BLaER1 treated with 17β-estradiol and CSF1 and Interleukin-3, amounts not matched to agents 10 nM and 100 nM (cell line): ENCODE results near the gene PAK2.
"Not testable (repeated sequence)": the region's sequence is repeated elsewhere in the genome, so short reads cannot be mapped to it uniquely, and the experiment has no call there.

ENCODE experiments used
- H3K27ac ChIP-seq, 11 experiments: shearing (Covaris generic); formaldehyde crosslinking; 2 replicates each; pipeline ENCODE4 v1.8.1; 2022
- H3K27me3 ChIP-seq, 11 experiments: shearing (Covaris generic); formaldehyde crosslinking; 2 replicates each; pipeline ENCODE4 v1.8.1; 2022
- H3K36me3 ChIP-seq, 11 experiments: shearing (Covaris generic); formaldehyde crosslinking; 2 replicates each; pipeline ENCODE4 v1.8.1; 2022
- H3K4me1 ChIP-seq, 10 experiments: shearing (Covaris generic); formaldehyde crosslinking; 2 replicates each; pipeline ENCODE4 v1.8.1; 2022
- H3K4me2 ChIP-seq, 11 experiments: shearing (Covaris generic); formaldehyde crosslinking; 2 replicates each; pipeline ENCODE4 v1.8.1; 2022
- H3K4me3 ChIP-seq, 10 experiments: shearing (Covaris generic); formaldehyde crosslinking; 2 replicates each; pipeline ENCODE4 v1.8.1; 2022
- H3K9ac ChIP-seq, 11 experiments: shearing (Covaris generic); formaldehyde crosslinking; 2 replicates each; pipeline ENCODE4 v1.8.1; 2022
- H3K9me3 ChIP-seq, 11 experiments: shearing (Covaris generic); formaldehyde crosslinking; replicated peaks in 1 of 11; 2 replicates each; pipeline ENCODE4 v1.8.1; 2022
- H4K20me1 ChIP-seq, 11 experiments: shearing (Covaris generic); formaldehyde crosslinking; 2 replicates each; pipeline ENCODE4 v1.8.1; 2022
- Cebpa-rat ChIP-seq, 11 experiments: shearing (Covaris generic); IDR thresholded peaks; 2 replicates each; pipeline ENCODE4 v1.8.1; 2022

Gene PAK2

DNA sequence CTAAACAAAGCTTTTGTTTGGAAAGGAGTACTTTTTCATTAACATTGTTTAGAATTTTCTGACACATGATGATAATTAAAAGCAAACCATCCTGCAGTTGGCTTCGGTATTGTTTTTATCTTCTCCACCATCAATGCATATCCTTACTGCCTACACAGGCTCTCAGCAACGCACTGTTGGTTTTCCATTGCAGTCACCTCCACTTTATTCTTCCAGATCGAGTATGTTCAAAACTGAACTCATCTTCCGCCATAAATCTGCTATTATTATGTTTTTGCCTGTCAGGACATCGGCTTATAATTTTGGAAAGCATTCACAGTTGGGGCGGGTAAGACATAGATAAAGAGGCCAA is 127.5 kb downstream of the PAK2 start:
- Histone ChIP-seq H3K4me3 (peak overlapping the region; percentile 84 to 100 (median 98)), H3K9me3 (peaks cover 9 to 18% (median 11%) of the 10 kb centered on the region in 11 experiments), H3K4me2 (peak overlapping the region; percentile 79 to 96 (median 91)), H3K27ac (peak overlapping the region; percentile 66 to 97 (median 92); a peak in 21 of 22 replicates), H4K20me1 (peaks cover 32 to 44% (median 42%) of the 10 kb centered on the region in 11 experiments; a peak in 20 of 22 replicates), H3K36me3 (peaks cover 9 to 24% (median 22%) of the 10 kb centered on the region in 11 experiments), H3K27me3 (no peaks in the 10 kb centered on the region), H3K4me1 (peaks cover 20 to 29% (median 26%) of the 10 kb centered on the region in 10 experiments), H3K9ac (peak overlapping the region; percentile 90 to 99 (median 97))
- TF ChIP-seq Cebpa-rat (IDR thresholded peaks at IDR 0.05), result no peak

DNA sequence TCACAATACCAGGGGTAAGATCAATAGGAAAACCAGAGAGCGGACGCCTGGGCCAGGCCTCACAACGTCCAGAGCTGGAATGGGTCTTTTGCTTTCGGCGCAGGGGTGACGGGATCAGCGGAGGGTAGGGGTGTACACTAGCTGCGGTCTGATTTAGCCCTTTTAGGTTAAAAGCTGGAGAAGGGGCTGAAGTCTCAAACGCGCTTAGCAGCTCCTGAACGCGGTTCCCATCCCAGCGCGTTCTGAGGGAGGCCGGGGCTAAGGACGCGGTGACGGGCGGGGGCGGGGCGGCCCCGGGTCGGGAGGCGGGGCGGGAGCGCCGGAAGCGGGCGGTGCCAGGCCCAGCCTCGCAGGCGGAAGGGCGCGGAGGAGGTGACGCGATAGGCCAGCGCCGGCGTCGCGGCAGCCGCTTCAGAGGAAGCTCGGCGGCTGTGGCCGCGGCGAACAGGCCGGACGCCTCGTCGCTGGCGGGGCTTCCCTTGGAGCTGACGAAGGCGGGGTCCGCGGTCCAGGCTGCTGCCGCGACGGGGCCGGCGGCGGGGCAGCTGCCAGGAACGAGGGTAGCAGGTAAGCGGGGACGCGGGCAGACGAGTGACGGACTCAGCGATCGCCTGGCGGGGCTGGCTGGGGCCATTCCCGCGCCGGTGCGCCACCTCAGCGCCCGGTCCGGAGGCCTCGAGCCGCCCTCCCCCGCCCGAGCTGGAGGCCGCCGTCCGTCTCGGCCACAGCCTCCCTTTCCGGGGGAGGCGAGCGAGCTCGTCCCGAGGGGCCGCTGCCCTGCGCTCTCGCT is 128.0 kb downstream of the PAK2 start, which contains the start of gene SENP5:
Gene SENP5, plus strand, starts transcription at position 414 of the 790 bp plus-strand sequence. CDS start 17,262 bp downstream, outside the sequence.
- H3K4me1 ChIP-seq, result peaks cover 20 to 35% (median 31%) of the 10 kb centered on the region in 10 experiments
- H3K9me3 ChIP-seq, result peaks cover 9 to 15% (median 11%) of the 10 kb centered on the region in 11 experiments
- H3K4me3 ChIP-seq, result peak within 1 kb of the TSS; percentile 84 to 100 (median 98)
- no peak for TF ChIP-seq Cebpa-rat (IDR thresholded peaks at IDR 0.05)
- peak within 1 kb of the TSS; percentile 90 to 99 (median 97) for H3K9ac ChIP-seq
- peak within 1 kb of the TSS; percentile 86 to 97 (median 94) for H3K27ac ChIP-seq
- H3K4me2 ChIP-seq, result peak within 1 kb of the TSS; percentile 88 to 100 (median 94)
- peaks cover 9 to 29% (median 25%) of the 10 kb centered on the region in 11 experiments for H3K36me3 ChIP-seq
- no peaks in the 10 kb centered on the region for H3K27me3 ChIP-seq
- H4K20me1 ChIP-seq, result peaks cover 37 to 49% (median 47%) of the 10 kb centered on the region in 11 experiments; a peak in 20 of 22 replicates

- Histone ChIP-seq H3K27ac (peak overlapping the region; percentile 86 to 97 (median 94)), H3K4me3 (peak overlapping the region; percentile 84 to 100 (median 98))
Measured at GRCh38 chr3:196868297-196868661, 128.6 kb downstream of the PAK2 start.

GRCh38 chr3:196872316-196872715 is 132.7 kb downstream of the PAK2 start:
- peaks cover 84 to 95% (median 94%) of the 10 kb centered on the region in 11 experiments for H4K20me1 ChIP-seq
- peaks cover 17 to 47% (median 31%) of the 10 kb centered on the region in 11 experiments for H3K36me3 ChIP-seq
- peaks cover 14 to 29% (median 25%) of the 10 kb centered on the region in 10 experiments for H3K4me1 ChIP-seq
- no peak overlapping the region for H3K9ac ChIP-seq
- peak overlapping the region in 6 of 11 experiments; percentile 1 to 47 (median 16); a peak in 9 of 22 replicates for H3K4me2 ChIP-seq
- H3K27me3 ChIP-seq, result no peaks in the 10 kb centered on the region
- H3K9me3 ChIP-seq, result no peaks in the 10 kb centered on the region
- no peak for TF ChIP-seq Cebpa-rat (IDR thresholded peaks at IDR 0.05)
- no peak overlapping the region for H3K27ac ChIP-seq
- H3K4me3 ChIP-seq, result no peak overlapping the region

More at GRCh38 chr3:196868297-196868661, 128.6 kb downstream of the PAK2 start:
- peaks cover 43 to 55% (median 53%) of the 10 kb centered on the region in 11 experiments; a peak in 20 of 22 replicates for H4K20me1 ChIP-seq
- H3K36me3 ChIP-seq, result peaks cover 9 to 33% (median 27%) of the 10 kb centered on the region in 11 experiments
- H3K9ac ChIP-seq, result peak overlapping the region; percentile 90 to 99 (median 97)
- H3K9me3 ChIP-seq, result peaks cover 3 to 9% (median 5%) of the 10 kb centered on the region in 11 experiments
- TF ChIP-seq Cebpa-rat (IDR thresholded peaks at IDR 0.05), result no peak
- H3K4me1 ChIP-seq, result peaks cover 20 to 36% (median 31%) of the 10 kb centered on the region in 10 experiments
- peak overlapping the region; percentile 88 to 100 (median 92) for H3K4me2 ChIP-seq
- no peaks in the 10 kb centered on the region for H3K27me3 ChIP-seq

- H3K36me3 ChIP-seq, result peaks cover 26 to 51% (median 38%) of the 10 kb centered on the region in 11 experiments
- H3K4me2 ChIP-seq, H3K27ac ChIP-seq, H3K27me3 ChIP-seq, H3K4me3 ChIP-seq, H3K9me3 ChIP-seq, H3K9ac ChIP-seq: not testable (repeated sequence)
- H3K4me1 ChIP-seq, result peaks cover 4 to 24% (median 15%) of the 10 kb centered on the region in 10 experiments; a peak in 19 of 20 replicates
- H4K20me1 ChIP-seq, result peaks cover 89 to 100% (median 99%) of the 10 kb centered on the region in 11 experiments
Measured at GRCh38 chr3:196874511-196875094, 134.9 kb downstream of the PAK2 start.

DNA sequence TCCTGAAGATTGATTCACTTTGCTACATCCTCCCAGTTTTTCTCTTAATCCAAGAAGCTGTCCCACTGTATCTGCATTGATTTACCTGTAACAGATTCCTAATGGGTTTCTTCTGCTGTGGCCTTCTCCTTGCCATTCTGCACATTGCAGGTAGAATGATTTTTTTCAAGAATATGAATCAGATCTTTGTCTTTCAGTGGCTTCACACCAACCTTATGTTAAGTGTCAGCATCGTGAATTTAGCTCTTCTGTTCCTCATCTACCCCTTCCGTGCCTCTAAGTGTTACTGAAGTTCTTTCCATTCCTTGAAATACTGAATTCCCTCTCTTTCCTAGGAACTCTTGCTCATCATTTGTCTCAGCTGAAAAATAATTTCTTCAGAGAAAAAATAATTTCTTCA is 135.6 kb downstream of the PAK2 start:
- Histone ChIP-seq H3K9ac (no peak overlapping the region), H3K4me1 (peaks cover 2 to 23% (median 10%) of the 10 kb centered on the region in 10 experiments; a peak in 15 of 20 replicates), H3K4me2 (no peak overlapping the region), H3K4me3 (no peak overlapping the region), H3K9me3 (no peaks in the 10 kb centered on the region), H3K27ac (no peak overlapping the region), H3K36me3 (peaks cover 24 to 55% (median 37%) of the 10 kb centered on the region in 11 experiments), H3K27me3 (no peaks in the 10 kb centered on the region), H4K20me1 (peaks cover 92 to 100% (median 99%) of the 10 kb centered on the region in 11 experiments)
- no peak for TF ChIP-seq Cebpa-rat (IDR thresholded peaks at IDR 0.05)
